HG02571 (cell line): ENCODE results near the gene NFIC.
"Not testable (repeated sequence)": the region's sequence is repeated elsewhere in the genome, so short reads cannot be mapped to it uniquely, and the experiment has no call there.

ENCODE experiments used
- ATAC-seq: cut with Tn5 transposase; IDR thresholded peaks from one replicate; pipeline ENCODE4 v1.9.1; 2021; ENCODE audit warnings: mild to moderate bottlenecking, moderate library complexity; ENCODE audit not compliant: unreplicated experiment

NFIC gene

DNA sequence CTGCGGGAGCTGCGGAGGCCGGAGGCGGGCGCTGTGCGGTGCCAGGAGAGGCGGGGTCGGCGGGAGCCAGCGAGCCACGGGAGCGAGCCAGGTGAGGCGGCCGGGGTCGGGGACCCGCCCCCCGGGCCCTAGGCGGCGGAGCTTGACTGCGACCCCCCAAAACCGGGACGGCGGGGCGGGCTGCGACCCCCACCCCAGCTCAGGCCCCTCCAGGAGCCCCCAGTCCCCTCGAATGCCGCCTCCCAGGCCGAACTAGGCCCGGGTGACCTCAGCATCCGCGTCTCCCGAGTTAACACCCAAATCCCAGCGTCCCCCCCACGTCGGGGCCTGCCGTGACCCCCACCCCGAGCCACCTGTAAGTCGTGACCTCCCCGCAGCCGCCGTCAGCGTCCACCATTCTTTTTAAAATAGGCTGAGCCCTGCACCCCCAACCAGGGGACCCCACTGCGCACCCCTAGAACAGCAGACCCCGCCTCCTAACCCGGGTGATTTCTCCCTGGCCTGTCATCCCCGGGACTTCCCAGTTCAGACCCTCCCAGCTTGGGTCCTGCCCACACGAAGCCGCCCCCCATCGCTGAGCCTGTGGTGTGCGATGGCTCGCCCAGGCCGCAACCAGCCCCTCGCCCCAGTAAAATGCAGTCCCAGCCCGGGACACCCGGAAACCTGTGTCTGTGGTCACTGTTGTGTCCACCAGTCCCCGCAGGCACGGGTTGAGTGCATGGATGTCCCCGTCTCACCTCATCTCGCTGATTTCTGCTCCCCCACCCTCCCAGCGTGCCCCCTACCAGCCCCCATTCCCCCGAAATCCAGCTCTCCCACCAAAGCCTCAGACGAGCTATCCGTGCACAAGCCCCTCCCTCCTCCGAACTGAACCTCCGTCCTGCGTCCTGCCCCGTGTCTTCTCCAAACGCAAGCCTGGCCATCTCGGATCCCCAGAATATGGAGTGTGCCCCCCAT, 140.3 kb downstream of the NFIC start:
- no peak for ATAC-seq

GRCh38 chr19:3507371-3508120, 141.2 kb downstream of the NFIC start:
- ATAC-seq = no peak

GRCh38 chr19:3508121-3508661, 141.8 kb downstream of the NFIC start:
- ATAC-seq = not testable (repeated sequence)

GRCh38 chr19:3508771-3509535, 142.6 kb downstream of the NFIC start:
- ATAC-seq = no peak

DNA sequence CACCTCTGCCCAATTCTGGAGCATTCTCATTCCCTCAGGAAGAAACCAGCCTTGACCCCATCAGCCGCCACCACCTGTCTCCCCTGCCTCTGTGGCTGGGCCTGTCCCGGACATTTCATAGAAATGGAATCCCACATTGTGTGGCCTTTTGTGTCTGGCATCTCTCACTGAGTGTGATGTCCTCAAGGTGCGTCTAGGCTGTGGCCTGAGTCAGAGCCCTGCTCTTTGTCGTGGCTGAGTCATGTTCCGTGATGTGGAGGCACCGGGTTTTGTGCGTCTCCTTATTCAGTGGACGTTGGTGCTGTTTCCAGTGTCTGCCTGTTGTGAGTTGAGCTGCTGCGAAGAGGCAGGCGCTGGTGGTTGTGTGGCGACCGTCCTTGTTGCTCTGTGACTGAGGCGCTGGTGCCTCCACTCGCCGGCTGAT, 143.2 kb downstream of the NFIC start:
- no peak for ATAC-seq

GRCh38 chr19:3510727-3511126, 144.3 kb downstream of the NFIC start:
- no peak for ATAC-seq

DNA sequence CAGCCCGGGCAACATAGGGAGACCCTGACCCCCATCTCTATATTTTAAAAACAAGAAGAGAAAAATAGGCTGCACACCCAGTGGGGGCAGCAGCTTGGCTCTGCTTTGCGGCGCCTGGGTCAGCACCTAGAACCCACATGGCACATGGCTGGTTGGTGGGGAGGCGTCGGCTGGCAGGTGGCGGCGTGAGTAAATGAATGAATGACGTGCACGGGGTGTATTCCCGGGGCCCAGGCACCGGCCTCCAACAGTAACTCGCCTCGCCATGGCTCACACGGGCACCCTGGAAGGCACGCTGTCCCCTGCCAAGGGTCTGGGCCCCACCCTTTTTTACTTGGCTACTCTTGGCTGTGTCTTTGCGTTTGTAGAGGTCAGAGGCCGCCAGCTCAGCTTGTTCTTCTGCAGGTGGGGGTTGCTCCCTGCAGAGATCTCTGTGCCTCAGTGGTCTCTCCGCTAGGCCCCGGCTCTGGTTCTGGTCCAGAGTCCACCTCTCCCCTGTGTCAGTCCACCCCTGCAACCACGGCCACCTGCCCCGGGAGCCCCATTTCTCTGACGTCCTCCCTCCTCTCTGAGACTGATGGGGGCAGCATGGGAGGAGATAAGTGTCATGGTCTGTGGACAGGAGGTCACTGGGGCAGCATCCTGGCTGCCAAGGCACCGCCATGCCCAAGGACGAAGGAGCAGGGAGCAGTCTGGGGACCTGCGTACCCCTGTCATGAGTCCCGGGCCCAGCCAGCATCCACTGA, 145.3 kb downstream of the NFIC start:
- ATAC-seq = no peak

- ATAC-seq = no peak
These were observed 146.3 kb downstream of the NFIC start for GRCh38 chr19:3512562-3513228.

- ATAC-seq = no peak
These were observed 147.1 kb downstream of the NFIC start for GRCh38 chr19:3513229-3514140.

GRCh38 chr19:3514930-3515329, 148.5 kb downstream of the NFIC start:
- no peak for ATAC-seq

GRCh38 chr19:3515891-3516422, 149.6 kb downstream of the NFIC start:
- ATAC-seq = no peak

- ATAC-seq = no peak
These were observed 150.4 kb downstream of the NFIC start for GRCh38 chr19:3516675-3517207.

GRCh38 chr19:3517638-3518037, 151.3 kb downstream of the NFIC start:
- ATAC-seq = no peak

GRCh38 chr19:3518255-3518654, 151.9 kb downstream of the NFIC start:
- no peak for ATAC-seq

- no peak for ATAC-seq
These were observed 152.3 kb downstream of the NFIC start for GRCh38 chr19:3518659-3519058.
